GM12878 (cell line): ENCODE measurements around the gene ODC1. TPM values are rescaled to one million over a fixed set of nuclear protein-coding genes. Genes with fewer than 3 reads are reported as not detected.
A peak's percentile ranks its signal among the peaks of the same experiment; 100 is the strongest.

ENCODE experiments used
- FOXM1 ChIP-seq: IDR thresholded peaks from 2 replicates; pipeline ENCODE4 v1.6.1; 2012; ENCODE audit warnings: low read depth, mild to moderate bottlenecking, inconsistent platforms, low read length, moderate library complexity
- IKZF2 ChIP-seq, 2 experiments: fragments of 450-650 bp; IDR thresholded peaks; 2 replicates each; pipeline ENCODE4 v1.6.1; 2017; ENCODE audit warnings: mild to moderate bottlenecking in 2 of 2, moderate library complexity in 2 of 2
- JUNB ChIP-seq: IDR thresholded peaks from 2 replicates; pipeline ENCODE4 v1.6.1; 2016; ENCODE audit warnings: antibody characterized with exemption, mild to moderate bottlenecking
- LARP7 ChIP-seq: fragments of 450-650 bp; IDR thresholded peaks from 2 replicates; pipeline ENCODE4 v1.6.1; 2017; ENCODE audit warnings: mild to moderate bottlenecking
- PAX5 ChIP-seq: IDR thresholded peaks from 2 replicates; pipeline ENCODE4 v1.6.1; 2011; ENCODE audit warnings: low read depth, low read length, borderline replicate concordance
- PML ChIP-seq: IDR thresholded peaks from 2 replicates; pipeline ENCODE4 v1.6.1; 2012; ENCODE audit warnings: low read length, inconsistent platforms
- POLR2A ChIP-seq: IDR thresholded peaks from 2 replicates; pipeline ENCODE4 v1.6.1; 2011; ENCODE audit warnings: low read depth, mild to moderate bottlenecking, low read length
- RELA ChIP-seq: fragments of 450-650 bp; IDR thresholded peaks from 2 replicates; pipeline ENCODE4 v1.8.0; 2014; ENCODE audit warnings: borderline replicate concordance; ENCODE audit not compliant: partially characterized antibody
- SPI1 ChIP-seq: IDR thresholded peaks from 2 replicates; pipeline ENCODE4 v1.6.1; 2011; ENCODE audit warnings: low read depth, mild to moderate bottlenecking, low read length, moderate library complexity, borderline replicate concordance; ENCODE audit not compliant: insufficient read depth
- SRF ChIP-seq, 2 experiments: IDR thresholded peaks; 2 replicates each; pipeline ENCODE4 v1.6.1; 2011; ENCODE audit warnings: low read depth in 2 of 2, low read length in 2 of 2, mild to moderate bottlenecking in 1 of 2, moderate library complexity in 1 of 2
- SUZ12 ChIP-seq: fragments of 200-600 bp; sonication (generic); IDR thresholded peaks from one replicate; pipeline ENCODE4 v1.6.1; 2018; ENCODE audit warnings: antibody characterized with exemption, mild to moderate bottlenecking; ENCODE audit not compliant: unreplicated experiment
- TCF12 ChIP-seq: IDR thresholded peaks from 2 replicates; pipeline ENCODE4 v1.6.1; 2011; ENCODE audit warnings: low read depth, mild to moderate bottlenecking, low read length
- ZBED1 ChIP-seq: IDR thresholded peaks from 2 replicates; pipeline ENCODE4 v1.6.1; 2016; ENCODE audit warnings: borderline replicate concordance
- polyA plus RNA-seq, 11 experiments: library from polyadenylated mRNA; depleted of rRNA in 4 of 11; unstranded in 6 of 11; stranded (reverse) in 5 of 11; fragments of >200 nt; fragmentation: Nextera tagmentation in 4 of 11; fragmentation: Illumina TruSeq in 1 of 11; extraction: Ambion mirVana in 4 of 11; extraction: Trizol in 1 of 11; gene quantifications; 1 replicate in 1 of 11; 2 replicates in 10 of 11; pipeline versions ENCODE4 v1.2.1 to v1.2.3, GENCODE V29; 2011 to 2016; ENCODE audit warnings: inconsistent platforms in 2 of 11, missing spikeins in 2 of 11, low read depth in 1 of 11
- total RNA-seq, 4 experiments: library from RNA; depleted of rRNA in 3 of 4; stranded (reverse); fragments of >200 nt in 3 of 4; fragmentation: Illumina TruSeq in 1 of 4; extraction: Trizol in 1 of 4; gene quantifications; 2 replicates each; pipeline versions ENCODE4 v1.2.1 to v1.2.3, GENCODE V29; 2013 to 2021
- TF ChIP-seq, protein P1 (sequence below): IDR thresholded peaks from 2 replicates; pipeline ENCODE4 v1.6.1; 2012; ENCODE audit warnings: low read depth, low read length, improper control_type of control experiment
- TF ChIP-seq, protein P2 (sequence below): IDR thresholded peaks from 2 replicates; pipeline ENCODE4 v1.6.1; 2011; ENCODE audit warnings: low read depth, mild to moderate bottlenecking, low read length, moderate library complexity, borderline replicate concordance; ENCODE audit errors: extremely low read depth
- TF ChIP-seq, protein P3 (sequence below): fragments of 450-650 bp; IDR thresholded peaks from 2 replicates; pipeline ENCODE4 v1.6.1; 2018; ENCODE audit warnings: borderline replicate concordance, mild to moderate bottlenecking; ENCODE audit not compliant: partially characterized antibody
- TF ChIP-seq, protein P4 (sequence below): fragments of 450-650 bp; formaldehyde crosslinking; IDR thresholded peaks from 2 replicates; pipeline ENCODE4 v1.5.0; 2022; ENCODE audit warnings: mild to moderate bottlenecking, missing genetic modification characterization
- TF ChIP-seq, protein P5 (sequence below): fragments of 450-650 bp; formaldehyde crosslinking; IDR thresholded peaks from 2 replicates; pipeline ENCODE4 v1.4.0; 2020; ENCODE audit warnings: mild to moderate bottlenecking, moderate library complexity

The ODC1 gene
- total and polyA plus RNA-seq, 10 of the 15 experiments (the other 5 are each of a cell fraction or from before 2014, with no cell fraction given) = 68.5 to 441 (median 340) TPM

DNA sequence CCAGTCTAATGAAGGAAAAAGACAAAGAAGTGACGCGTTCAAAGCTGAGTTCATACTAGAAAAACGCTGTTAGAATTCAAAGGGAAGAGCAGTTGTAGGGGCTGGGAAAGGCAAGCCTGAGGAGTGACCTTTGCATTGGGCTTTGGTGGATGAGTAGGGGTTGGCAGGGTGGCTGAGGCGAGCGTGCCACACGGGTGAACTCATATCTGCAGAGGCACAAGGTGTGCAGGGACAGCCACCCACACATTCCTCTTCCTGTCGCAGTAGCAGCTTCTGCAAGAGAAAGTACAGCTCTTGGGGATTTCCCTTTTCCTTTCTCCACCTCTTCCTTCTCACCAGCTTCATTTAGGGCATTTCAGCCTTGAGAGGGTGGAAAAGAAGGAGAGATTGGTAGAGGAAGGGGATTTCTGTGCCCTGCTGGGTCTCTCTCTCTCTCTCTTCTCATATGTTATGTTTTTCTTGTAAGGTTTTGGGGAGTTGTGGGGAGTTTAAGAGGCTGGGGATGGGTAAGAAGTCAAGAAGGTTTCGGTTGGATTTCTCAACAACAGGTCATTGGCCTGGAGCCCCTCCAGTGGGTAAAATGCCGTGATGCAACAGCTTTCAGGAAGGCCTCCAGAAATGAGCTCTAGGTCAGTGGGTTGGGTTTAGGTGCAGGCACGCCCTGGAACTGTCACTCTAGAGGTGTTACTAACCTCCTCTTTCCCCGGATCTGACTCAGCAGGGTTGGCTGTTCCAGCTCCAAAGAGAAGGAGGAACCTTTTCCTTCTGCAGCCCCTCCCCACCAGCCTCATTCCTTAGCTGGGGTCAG lies 40.1 kb downstream of the ODC1 start (continued):
- TF ChIP-seq SUZ12 = no peak
- TF ChIP-seq PML = no peak
- no peak for TF ChIP-seq FOXM1
- 0 out of 2 replicates have a peak, but pooled peaks have one; percentile 7 for TF ChIP-seq TCF12
- no peak for TF ChIP-seq POLR2A
- TF ChIP-seq IKZF2 (IDR thresholded peaks at IDR 0.05) = peak; percentile 86
- TF ChIP-seq, protein P1, sequence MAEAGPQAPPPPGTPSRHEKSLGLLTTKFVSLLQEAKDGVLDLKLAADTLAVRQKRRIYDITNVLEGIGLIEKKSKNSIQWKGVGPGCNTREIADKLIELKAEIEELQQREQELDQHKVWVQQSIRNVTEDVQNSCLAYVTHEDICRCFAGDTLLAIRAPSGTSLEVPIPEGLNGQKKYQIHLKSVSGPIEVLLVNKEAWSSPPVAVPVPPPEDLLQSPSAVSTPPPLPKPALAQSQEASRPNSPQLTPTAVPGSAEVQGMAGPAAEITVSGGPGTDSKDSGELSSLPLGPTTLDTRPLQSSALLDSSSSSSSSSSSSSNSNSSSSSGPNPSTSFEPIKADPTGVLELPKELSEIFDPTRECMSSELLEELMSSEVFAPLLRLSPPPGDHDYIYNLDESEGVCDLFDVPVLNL = no peak
- TF ChIP-seq, protein P2, sequence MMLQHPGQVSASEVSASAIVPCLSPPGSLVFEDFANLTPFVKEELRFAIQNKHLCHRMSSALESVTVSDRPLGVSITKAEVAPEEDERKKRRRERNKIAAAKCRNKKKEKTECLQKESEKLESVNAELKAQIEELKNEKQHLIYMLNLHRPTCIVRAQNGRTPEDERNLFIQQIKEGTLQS = no peak
- TF ChIP-seq ZBED1 = no peak
- 0 out of 2 replicates have a peak, but pooled peaks have one; percentile 2 for TF ChIP-seq SPI1
- peak; percentile 66 for TF ChIP-seq RELA
- TF ChIP-seq, protein P3, sequence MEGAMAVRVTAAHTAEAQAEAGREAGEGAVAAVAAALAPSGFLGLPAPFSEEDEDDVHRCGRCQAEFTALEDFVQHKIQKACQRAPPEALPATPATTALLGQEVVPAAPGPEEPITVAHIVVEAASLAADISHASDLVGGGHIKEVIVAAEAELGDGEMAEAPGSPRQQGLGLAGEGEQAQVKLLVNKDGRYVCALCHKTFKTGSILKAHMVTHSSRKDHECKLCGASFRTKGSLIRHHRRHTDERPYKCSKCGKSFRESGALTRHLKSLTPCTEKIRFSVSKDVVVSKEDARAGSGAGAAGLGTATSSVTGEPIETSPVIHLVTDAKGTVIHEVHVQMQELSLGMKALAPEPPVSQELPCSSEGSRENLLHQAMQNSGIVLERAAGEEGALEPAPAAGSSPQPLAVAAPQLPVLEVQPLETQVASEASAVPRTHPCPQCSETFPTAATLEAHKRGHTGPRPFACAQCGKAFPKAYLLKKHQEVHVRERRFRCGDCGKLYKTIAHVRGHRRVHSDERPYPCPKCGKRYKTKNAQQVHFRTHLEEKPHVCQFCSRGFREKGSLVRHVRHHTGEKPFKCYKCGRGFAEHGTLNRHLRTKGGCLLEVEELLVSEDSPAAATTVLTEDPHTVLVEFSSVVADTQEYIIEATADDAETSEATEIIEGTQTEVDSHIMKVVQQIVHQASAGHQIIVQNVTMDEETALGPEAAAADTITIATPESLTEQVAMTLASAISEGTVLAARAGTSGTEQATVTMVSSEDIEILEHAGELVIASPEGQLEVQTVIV = no peak
- TF ChIP-seq JUNB = no peak; the same call in 1 of the 2 replicates
- TF ChIP-seq, protein P4, sequence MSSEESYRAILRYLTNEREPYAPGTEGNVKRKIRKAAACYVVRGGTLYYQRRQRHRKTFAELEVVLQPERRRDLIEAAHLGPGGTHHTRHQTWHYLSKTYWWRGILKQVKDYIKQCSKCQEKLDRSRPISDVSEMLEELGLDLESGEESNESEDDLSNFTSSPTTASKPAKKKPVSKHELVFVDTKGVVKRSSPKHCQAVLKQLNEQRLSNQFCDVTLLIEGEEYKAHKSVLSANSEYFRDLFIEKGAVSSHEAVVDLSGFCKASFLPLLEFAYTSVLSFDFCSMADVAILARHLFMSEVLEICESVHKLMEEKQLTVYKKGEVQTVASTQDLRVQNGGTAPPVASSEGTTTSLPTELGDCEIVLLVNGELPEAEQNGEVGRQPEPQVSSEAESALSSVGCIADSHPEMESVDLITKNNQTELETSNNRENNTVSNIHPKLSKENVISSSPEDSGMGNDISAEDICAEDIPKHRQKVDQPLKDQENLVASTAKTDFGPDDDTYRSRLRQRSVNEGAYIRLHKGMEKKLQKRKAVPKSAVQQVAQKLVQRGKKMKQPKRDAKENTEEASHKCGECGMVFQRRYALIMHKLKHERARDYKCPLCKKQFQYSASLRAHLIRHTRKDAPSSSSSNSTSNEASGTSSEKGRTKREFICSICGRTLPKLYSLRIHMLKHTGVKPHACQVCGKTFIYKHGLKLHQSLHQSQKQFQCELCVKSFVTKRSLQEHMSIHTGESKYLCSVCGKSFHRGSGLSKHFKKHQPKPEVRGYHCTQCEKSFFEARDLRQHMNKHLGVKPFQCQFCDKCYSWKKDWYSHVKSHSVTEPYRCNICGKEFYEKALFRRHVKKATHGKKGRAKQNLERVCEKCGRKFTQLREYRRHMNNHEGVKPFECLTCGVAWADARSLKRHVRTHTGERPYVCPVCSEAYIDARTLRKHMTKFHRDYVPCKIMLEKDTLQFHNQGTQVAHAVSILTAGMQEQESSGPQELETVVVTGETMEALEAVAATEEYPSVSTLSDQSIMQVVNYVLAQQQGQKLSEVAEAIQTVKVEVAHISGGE (CRISPR knock-in tag) = no peak
- TF ChIP-seq PAX5 = no peak; the same call in 1 of the 2 replicates
- no peak for TF ChIP-seq LARP7
- TF ChIP-seq SRF (IDR thresholded peaks at IDR 0.05; ENCODE audit: low read depth in 2 of 2, low read length in 2 of 2) = no peak
- TF ChIP-seq, protein P5, sequence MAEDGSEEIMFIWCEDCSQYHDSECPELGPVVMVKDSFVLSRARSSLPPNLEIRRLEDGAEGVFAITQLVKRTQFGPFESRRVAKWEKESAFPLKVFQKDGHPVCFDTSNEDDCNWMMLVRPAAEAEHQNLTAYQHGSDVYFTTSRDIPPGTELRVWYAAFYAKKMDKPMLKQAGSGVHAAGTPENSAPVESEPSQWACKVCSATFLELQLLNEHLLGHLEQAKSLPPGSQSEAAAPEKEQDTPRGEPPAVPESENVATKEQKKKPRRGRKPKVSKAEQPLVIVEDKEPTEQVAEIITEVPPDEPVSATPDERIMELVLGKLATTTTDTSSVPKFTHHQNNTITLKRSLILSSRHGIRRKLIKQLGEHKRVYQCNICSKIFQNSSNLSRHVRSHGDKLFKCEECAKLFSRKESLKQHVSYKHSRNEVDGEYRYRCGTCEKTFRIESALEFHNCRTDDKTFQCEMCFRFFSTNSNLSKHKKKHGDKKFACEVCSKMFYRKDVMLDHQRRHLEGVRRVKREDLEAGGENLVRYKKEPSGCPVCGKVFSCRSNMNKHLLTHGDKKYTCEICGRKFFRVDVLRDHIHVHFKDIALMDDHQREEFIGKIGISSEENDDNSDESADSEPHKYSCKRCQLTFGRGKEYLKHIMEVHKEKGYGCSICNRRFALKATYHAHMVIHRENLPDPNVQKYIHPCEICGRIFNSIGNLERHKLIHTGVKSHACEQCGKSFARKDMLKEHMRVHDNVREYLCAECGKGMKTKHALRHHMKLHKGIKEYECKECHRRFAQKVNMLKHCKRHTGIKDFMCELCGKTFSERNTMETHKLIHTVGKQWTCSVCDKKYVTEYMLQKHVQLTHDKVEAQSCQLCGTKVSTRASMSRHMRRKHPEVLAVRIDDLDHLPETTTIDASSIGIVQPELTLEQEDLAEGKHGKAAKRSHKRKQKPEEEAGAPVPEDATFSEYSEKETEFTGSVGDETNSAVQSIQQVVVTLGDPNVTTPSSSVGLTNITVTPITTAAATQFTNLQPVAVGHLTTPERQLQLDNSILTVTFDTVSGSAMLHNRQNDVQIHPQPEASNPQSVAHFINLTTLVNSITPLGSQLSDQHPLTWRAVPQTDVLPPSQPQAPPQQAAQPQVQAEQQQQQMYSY = no peak
